OCI-LY7 (cell line): ENCODE measurements around the gene CEP76.

Source experiments
- CTCF ChIP-seq: fragments of 200-600 bp; sonication (generic); conservative IDR thresholded peaks from 2 replicates; pipeline ENCODE4 v1.5.1; 2014; ENCODE audit warnings: mild to moderate bottlenecking, antibody characterized with exemption, low read length, moderate library complexity, mixed read lengths
- EZH2phosphoT487 ChIP-seq: fragments of 200-600 bp; sonication (generic); IDR thresholded peaks from 2 replicates; pipeline ENCODE4 v1.6.1; 2018; ENCODE audit warnings: low read depth, borderline replicate concordance, mild to moderate bottlenecking, mixed run types, antibody characterized with exemption, low read length, moderate library complexity, mixed read lengths

- TF ChIP-seq CTCF (no peak), EZH2phosphoT487 (no peak)
Measured at GRCh38 chr18:12751891-12752290, 49.4 kb upstream of the CEP76 start.
